HG03460 (cell line): ENCODE data around the gene GABPB1.

Source experiments
- ATAC-seq: cut with Tn5 transposase; IDR thresholded peaks from one replicate; pipeline ENCODE4 v1.9.1; 2021; ENCODE audit not compliant: unreplicated experiment

GABPB1 gene

DNA sequence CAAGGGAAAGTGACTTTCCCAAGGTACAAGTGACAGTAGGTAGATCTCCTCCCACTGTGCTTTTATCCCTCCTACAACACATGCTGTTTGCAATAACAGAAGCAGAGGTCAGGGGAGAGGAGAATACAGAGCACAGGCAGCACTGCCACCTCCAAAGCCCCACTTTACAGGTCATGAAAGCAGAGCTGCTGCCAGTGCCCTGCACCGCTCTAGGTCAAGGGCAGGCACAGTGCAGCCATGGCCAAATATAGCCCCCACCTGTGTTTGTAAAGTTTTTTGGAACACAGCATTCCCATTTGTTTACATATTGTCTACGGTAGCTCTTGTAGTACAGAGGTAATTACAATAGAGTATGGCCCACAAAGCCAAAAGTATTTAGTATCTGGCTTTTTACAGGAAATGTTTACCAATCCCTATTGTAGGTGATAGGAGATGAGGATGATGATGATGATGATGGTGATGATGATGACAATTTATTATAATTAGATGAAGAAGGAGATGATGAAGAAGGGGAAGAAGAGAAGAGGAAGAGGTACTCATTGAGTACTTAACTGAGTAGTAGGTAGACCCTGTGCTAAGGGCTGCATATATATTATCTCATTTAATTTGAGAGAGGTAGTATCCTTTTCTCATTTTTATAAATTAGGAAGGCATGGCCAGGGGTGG lies 109.9 kb downstream of the GABPB1 start:
- ATAC-seq, result no peak

DNA sequence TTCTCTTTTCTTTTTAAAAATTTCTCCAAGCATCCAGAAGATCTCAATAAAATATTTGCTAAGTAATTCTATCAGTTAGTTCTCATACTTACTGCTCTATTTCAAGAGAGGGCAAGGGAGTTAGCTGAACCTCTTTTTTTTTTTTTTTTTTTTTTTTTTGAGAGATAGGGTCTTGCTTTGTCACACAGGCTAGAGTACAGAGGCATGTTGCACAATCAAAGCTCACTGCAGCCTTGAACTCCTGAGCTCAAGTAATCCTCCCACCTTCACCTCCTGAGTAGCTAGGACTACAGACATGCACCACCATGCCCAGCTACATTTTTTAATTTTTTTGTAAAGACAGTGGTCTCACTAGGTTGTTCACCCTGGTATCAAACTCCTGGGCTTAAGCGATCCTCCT lies 110.8 kb downstream of the GABPB1 start:
- ATAC-seq, result no peak

DNA sequence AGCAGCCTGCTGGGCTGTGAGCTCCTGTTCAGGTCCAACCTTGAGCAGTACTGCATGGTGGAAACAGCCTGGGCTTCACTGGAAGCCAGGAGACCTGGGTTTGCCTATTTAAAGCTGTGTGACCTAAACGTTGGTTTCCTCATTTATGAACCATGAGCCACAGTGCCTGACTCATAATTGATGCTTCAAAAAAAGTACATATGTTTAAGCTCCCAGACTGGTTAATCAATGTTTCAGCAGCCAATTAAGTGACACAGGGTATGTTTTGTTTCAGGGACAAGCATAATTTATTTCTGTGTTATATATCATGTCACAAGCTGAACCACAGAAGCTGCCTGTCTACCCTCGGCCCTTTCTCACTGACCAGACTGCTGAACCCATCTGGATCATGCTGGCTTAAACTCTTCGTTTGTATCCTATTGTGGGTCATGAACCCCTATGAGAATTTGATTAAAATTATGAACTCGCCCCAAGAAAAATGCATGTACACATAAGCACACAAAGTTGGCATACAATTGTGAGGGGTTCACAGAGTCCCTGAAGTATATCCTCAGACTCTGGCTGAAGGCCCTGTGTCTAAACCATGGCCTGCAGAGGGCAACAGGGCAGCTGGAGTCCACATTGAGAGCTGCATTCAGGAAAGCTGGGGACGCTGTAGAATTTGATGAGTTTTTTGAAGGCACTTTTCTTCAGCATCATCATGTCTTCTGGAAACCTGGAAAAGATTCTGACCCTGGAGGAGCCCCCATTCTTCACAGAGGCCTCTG lies 113.1 kb downstream of the GABPB1 start:
- ATAC-seq, result no peak

GRCh38 chr15:50238255-50238654 lies 116.7 kb downstream of the GABPB1 start:
- ATAC-seq, result no peak

DNA sequence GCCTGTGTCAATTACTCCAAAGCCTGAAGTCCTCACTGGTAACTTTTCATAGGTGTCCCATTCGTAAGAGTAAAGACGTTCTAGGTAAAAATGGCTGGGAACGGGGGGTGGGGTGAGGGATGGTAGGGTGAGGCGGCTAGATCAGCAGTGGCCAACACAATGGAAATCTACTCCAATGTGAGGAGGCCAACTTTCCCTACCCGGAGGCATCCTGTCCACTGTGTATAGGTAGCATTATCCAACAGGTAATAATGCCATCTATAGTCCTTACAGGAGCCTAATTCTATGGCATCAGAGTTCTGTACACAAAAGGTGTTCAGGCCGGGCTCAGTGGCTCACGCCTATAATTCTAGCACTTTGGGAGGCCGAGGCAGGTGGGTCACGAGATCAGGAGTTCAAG lies 118.6 kb downstream of the GABPB1 start:
- ATAC-seq, result no peak

- no peak for ATAC-seq
These were observed 119.2 kb downstream of the GABPB1 start for GRCh38 chr15:50235794-50236193.

- no peak for ATAC-seq
These were observed 120.2 kb downstream of the GABPB1 start for GRCh38 chr15:50234764-50235163.

DNA sequence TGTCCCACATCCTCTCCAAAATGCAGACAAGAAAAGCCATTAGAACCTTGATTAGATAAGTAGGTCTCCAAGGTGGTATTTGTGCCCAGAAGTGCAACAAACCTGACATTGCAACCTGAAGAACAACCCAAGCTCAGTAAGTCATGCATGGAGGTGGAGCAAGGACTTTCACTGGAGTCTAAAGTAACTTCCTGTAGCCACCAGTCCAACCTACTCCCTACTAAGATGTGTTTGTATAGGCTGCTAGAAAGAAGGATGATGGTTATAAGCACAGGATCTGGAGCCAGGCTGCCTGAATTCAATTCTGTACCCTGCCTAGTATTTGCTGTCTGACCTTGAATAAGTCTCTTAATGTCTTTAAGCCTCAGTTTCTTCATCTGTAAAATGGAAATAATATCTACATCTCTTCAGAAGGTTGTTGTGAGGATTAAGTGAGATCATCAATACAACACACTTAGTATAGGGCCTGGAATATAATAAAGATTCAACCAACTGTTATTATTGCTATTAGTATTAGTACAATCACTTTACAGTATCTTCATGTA lies 121.7 kb downstream of the GABPB1 start:
- ATAC-seq, result no peak

DNA sequence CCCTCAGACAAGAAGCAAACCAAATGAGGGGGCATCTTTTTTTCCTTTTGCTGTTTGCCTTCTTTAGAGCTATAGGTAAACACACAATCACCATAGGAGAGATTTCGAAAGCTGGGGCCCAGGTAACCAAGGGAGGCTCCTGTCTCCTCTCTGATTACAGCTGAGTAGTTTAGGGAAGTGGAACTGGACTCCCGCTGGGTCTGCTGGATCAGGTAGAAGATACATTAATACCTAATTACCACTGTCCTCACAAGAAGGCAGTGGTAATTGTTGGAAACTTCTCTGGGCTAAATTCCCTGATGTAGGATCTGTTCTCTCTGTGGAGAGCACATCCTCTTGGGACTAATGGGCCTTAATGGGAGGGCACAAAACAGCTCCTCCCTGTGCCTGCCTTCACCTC lies 122.2 kb downstream of the GABPB1 start:
- no peak for ATAC-seq

DNA sequence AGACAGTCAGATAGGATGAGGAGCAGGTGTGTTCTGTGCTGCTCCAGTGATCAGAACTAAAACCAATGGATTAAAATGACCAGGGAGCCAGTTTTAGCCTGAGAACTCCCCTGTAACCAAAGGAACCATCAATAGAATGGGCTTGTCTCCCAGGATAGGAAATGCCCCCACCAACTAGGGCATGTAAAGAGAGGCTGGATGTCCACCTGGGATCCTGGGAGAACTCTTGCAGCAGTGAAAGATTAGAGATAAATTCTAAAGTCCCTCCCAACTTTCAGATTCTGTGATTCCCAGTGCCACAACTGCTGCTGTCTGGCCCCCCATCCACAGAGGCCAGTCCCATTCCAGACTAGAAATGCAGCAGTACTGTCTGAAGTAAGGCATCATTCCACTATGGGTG lies 123.2 kb downstream of the GABPB1 start:
- no peak for ATAC-seq

GRCh38 chr15:50229336-50229735 lies 125.7 kb downstream of the GABPB1 start:
- ATAC-seq, result no peak

GRCh38 chr15:50228866-50229265 lies 126.1 kb downstream of the GABPB1 start:
- no peak for ATAC-seq

DNA sequence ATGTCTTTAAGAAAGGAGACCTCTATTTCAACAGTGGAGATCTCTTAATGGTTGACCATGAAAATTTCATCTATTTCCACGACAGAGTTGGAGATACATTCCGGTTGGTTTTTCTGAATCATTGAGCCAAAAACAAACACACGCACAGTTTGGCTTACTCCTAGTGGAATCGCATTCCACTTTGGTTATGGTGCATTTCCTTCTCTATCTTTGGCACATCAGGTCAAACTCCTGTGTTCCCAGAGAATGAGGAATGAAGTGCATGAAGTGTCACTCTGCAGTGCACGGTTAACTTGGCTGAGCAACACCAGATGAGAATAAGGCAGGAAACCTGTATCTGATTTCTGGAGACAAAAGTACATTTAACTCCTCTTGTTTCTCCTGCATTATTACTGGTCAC lies 127.9 kb downstream of the GABPB1 start:
- no peak for ATAC-seq

DNA sequence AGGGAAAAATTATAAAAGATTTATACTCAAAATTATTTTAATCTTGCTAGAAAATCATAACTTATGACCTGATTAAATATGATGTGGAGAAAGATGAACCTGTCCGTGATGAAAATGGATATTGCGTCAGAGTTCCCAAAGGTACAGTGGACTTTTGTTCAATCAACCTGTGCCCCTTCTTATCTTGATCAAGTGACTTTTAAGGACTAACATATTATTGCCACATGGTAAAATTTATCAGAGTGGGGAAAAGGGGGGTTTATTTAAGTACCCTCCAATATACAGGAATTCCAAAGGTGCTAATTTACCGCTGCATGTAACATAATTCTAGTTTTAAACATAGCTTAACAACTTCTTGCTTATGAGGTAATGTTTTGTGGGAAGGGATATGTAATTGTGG lies 129.1 kb downstream of the GABPB1 start:
- no peak for ATAC-seq
